Tibial nerve (tissue), 4 donors: ENCODE results near the gene OR11G2.

Experiments
- CTCF ChIP-seq, 5 experiments: fragments of 200-600 bp in 3 of 5; fragments of 450-650 bp in 2 of 5; sonication (generic) in 3 of 5; IDR thresholded peaks; one replicate each; pipeline ENCODE4 v1.5.1; 2016 to 2019; ENCODE audit warnings: antibody characterized with exemption in 5 of 5, mild to moderate bottlenecking in 3 of 5, moderate library complexity in 2 of 5
- EP300 ChIP-seq, 2 donors: sonication (generic); formaldehyde crosslinking; IDR thresholded peaks; one replicate each; pipeline ENCODE4 v1.6.1; 2017; ENCODE audit warnings: antibody characterized with exemption in 2 of 2, mild to moderate bottlenecking in 1 of 2
- POLR2A ChIP-seq, 2 donors: fragments of 450-650 bp; IDR thresholded peaks; one replicate each; pipeline ENCODE4 v1.6.1; 2017; ENCODE audit warnings: antibody characterized with exemption in 2 of 2, mild to moderate bottlenecking in 2 of 2, moderate library complexity in 2 of 2

GRCh38 chr14:20228681-20229080, 38.0 kb downstream of the OR11G2 start, which contains the start of gene OR11H7:
- TF ChIP-seq CTCF (IDR thresholded peaks at IDR 0.05) = no peak
- TF ChIP-seq POLR2A (IDR thresholded peaks at IDR 0.05) = no peak
- TF ChIP-seq EP300 (IDR thresholded peaks at IDR 0.05) = no peak
